Loucy (cell line): ENCODE measurements around the gene BUD23.

Source experiments
- EZH2phosphoT487 ChIP-seq: fragments of 200-600 bp; IDR thresholded peaks from 2 replicates; pipeline ENCODE4 v1.6.1; 2018; ENCODE audit warnings: antibody characterized with exemption, mild to moderate bottlenecking, moderate library complexity, borderline replicate concordance
- TF ChIP-seq, protein P1 (sequence below): fragments of 200-600 bp; sonication (generic); conservative IDR thresholded peaks from 2 replicates; pipeline ENCODE4 v1.5.1; 2014; ENCODE audit warnings: mild to moderate bottlenecking, antibody characterized with exemption, low read length

DNA sequence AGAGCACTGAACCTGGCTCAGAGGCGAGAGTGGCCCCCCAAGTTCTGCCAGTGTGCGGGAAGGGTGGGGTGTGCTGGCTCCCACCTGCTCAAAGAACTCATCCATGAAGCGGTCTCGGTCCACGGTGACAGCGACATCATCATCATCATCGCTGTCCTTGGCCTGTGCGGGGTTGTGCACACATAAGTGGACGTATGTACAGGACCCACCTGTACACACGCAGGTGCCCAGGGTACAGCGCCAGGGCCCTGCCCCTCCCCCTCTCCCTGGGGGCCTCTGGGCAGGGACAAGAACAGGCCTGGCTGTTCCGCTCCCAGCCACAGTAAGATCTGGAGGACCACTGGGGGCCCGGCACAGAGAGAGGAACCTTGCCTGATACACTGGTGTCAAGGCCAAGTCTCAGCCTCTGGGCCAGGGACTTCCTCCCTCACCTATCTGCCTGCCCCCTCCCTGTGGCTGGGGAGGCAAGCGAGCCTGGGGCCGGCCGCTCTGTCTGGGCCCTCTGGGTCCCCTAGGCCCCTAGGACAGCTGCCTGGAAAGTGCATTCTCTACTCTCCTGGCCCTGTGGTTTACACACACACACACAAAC, 25.7 kb downstream of the BUD23 start:
- TF ChIP-seq EZH2phosphoT487: no peak
- TF ChIP-seq, protein P1, sequence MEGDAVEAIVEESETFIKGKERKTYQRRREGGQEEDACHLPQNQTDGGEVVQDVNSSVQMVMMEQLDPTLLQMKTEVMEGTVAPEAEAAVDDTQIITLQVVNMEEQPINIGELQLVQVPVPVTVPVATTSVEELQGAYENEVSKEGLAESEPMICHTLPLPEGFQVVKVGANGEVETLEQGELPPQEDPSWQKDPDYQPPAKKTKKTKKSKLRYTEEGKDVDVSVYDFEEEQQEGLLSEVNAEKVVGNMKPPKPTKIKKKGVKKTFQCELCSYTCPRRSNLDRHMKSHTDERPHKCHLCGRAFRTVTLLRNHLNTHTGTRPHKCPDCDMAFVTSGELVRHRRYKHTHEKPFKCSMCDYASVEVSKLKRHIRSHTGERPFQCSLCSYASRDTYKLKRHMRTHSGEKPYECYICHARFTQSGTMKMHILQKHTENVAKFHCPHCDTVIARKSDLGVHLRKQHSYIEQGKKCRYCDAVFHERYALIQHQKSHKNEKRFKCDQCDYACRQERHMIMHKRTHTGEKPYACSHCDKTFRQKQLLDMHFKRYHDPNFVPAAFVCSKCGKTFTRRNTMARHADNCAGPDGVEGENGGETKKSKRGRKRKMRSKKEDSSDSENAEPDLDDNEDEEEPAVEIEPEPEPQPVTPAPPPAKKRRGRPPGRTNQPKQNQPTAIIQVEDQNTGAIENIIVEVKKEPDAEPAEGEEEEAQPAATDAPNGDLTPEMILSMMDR: no peak
